ENCODE measurements around the gene TMCC3. TPM values are rescaled to one million over a fixed set of nuclear protein-coding genes. Genes with fewer than 3 reads are reported as not detected.

TMCC3 gene
- polyA plus RNA-seq, 1 donor (not counting 4 experiments of a cell fraction or from before 2014, with no cell fraction given): 18.9 TPM

DNA sequence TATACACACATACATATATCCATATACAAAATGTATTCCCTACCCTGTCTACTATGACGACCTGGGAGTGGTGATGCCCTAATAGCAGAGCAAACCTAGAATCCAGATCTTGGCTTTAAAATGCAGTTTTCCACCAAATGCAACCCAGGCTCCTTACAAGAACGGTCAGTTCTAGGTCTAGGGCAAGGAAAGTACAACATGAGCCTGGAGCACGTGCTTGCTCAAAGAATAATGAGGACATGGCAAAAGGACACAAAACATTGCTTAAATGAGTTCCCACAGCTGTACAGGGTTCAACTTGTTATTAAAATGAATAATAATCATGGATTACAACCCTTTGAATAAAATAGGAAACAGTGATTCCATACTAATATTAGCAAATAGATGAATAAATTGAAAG is 94.7 kb downstream of the TMCC3 start:
- H3K9ac ChIP-seq (ENCODE audit: control insufficient read depth, extremely low read depth, insufficient read depth, low read length): no peak overlapping the region
- no peaks in the 10 kb centered on the region for H3K27me3 ChIP-seq (ENCODE audit: control insufficient read depth, extremely low read depth, insufficient read depth, low read length)
- H3K79me2 ChIP-seq (ENCODE audit: control insufficient read depth, insufficient read depth, low read length): no peaks in the 10 kb centered on the region
- no peaks in the 10 kb centered on the region for H4K20me1 ChIP-seq (ENCODE audit: control insufficient read depth, extremely low read depth, insufficient read depth, low read length)
- H3K4me1 ChIP-seq (ENCODE audit: control insufficient read depth, extremely low read depth, insufficient read depth, low read length): peaks cover 29% of the 10 kb centered on the region
- H3K4me2 ChIP-seq (ENCODE audit: control insufficient read depth, extremely low read depth, insufficient read depth, low read depth, low read length): no peak overlapping the region
- TF ChIP-seq, protein P1, sequence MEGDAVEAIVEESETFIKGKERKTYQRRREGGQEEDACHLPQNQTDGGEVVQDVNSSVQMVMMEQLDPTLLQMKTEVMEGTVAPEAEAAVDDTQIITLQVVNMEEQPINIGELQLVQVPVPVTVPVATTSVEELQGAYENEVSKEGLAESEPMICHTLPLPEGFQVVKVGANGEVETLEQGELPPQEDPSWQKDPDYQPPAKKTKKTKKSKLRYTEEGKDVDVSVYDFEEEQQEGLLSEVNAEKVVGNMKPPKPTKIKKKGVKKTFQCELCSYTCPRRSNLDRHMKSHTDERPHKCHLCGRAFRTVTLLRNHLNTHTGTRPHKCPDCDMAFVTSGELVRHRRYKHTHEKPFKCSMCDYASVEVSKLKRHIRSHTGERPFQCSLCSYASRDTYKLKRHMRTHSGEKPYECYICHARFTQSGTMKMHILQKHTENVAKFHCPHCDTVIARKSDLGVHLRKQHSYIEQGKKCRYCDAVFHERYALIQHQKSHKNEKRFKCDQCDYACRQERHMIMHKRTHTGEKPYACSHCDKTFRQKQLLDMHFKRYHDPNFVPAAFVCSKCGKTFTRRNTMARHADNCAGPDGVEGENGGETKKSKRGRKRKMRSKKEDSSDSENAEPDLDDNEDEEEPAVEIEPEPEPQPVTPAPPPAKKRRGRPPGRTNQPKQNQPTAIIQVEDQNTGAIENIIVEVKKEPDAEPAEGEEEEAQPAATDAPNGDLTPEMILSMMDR (optimal IDR thresholded peaks at IDR 0.05 in 1 of 3, IDR thresholded peaks at IDR 0.05 in 1 of 3, conservative IDR thresholded peaks at IDR 0.05 in 1 of 3; ENCODE audit: extremely low read depth in 1 of 3, insufficient read depth in 2 of 3, low read length in 3 of 3): no peak
- no peak for TF ChIP-seq EZH2 (IDR thresholded peaks at IDR 0.05; ENCODE audit: low read length)
- dilution Hi-C loops (cut with MboI; ENCODE audit: extremely low pct_ligation_motif_present, low sequenced_read_pairs): no loop called here
- DNase-seq (ENCODE audit: low read depth, low spot score) (no peak), FAIRE-seq (no peak)
- H3K4me3 ChIP-seq (ENCODE audit: control insufficient read depth in 2 of 3, extremely low read depth in 1 of 3, insufficient read depth in 2 of 3, low read depth in 1 of 3, low read length in 3 of 3): no peak overlapping the region
- no peaks in the 10 kb centered on the region for H3K9me3 ChIP-seq (ENCODE audit: control insufficient read depth, low read depth, low read length)
- no peaks in the 10 kb centered on the region for H3K36me3 ChIP-seq (ENCODE audit: control insufficient read depth in 2 of 2, extremely low read depth in 1 of 2, insufficient read depth in 2 of 2, low read length in 2 of 2)
- H2AFZ ChIP-seq (ENCODE audit: control insufficient read depth, low read length): no peak overlapping the region
- H3K27ac ChIP-seq (ENCODE audit: control insufficient read depth, insufficient read depth, low read length): no peak overlapping the region
- no peaks in the 10 kb centered on the region for H3K9me1 ChIP-seq (ENCODE audit: control insufficient read depth, extremely low read depth, insufficient read depth, low read length)

DNA sequence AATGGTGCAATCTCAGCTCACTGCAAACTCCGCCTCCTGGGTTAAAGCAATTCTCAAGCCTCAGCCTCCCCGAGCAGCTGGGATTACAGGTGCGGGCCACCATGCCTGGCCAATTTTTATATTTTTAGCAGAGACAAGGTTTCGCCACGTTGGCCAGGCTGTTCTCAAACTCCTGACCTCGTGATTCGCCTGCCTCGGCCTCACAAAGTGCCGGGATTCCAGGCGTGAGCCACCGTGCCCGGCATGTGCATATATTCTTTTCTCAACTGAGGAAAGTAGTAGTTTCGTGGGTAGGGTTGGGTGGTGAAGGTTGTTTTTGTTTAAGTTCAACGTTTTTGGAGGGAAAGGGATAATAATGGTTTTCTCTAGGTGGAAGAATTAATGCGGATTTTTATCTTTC is 96.5 kb downstream of the TMCC3 start:
- no peaks in the 10 kb centered on the region for H3K9me3 ChIP-seq (ENCODE audit: control insufficient read depth, low read depth, low read length)
- H3K36me3 ChIP-seq (ENCODE audit: control insufficient read depth in 2 of 2, extremely low read depth in 1 of 2, insufficient read depth in 2 of 2, low read length in 2 of 2): no peaks in the 10 kb centered on the region
- FAIRE-seq: no peak
- H3K9ac ChIP-seq (ENCODE audit: control insufficient read depth, extremely low read depth, insufficient read depth, low read length): no peak overlapping the region
- no peak for TF ChIP-seq EZH2 (IDR thresholded peaks at IDR 0.05; ENCODE audit: low read length)
- H3K79me2 ChIP-seq (ENCODE audit: control insufficient read depth, insufficient read depth, low read length): no peaks in the 10 kb centered on the region
- H3K4me3 ChIP-seq (ENCODE audit: control insufficient read depth in 2 of 3, extremely low read depth in 1 of 3, insufficient read depth in 2 of 3, low read depth in 1 of 3, low read length in 3 of 3): no peak overlapping the region
- no peak overlapping the region for H3K4me2 ChIP-seq (ENCODE audit: control insufficient read depth, extremely low read depth, insufficient read depth, low read depth, low read length)
- H3K4me1 ChIP-seq (ENCODE audit: control insufficient read depth, extremely low read depth, insufficient read depth, low read length): peaks cover 22% of the 10 kb centered on the region
- H4K20me1 ChIP-seq (ENCODE audit: control insufficient read depth, extremely low read depth, insufficient read depth, low read length): no peaks in the 10 kb centered on the region
- H3K27ac ChIP-seq (ENCODE audit: control insufficient read depth, insufficient read depth, low read length): no peak overlapping the region
- no peaks in the 10 kb centered on the region for H3K9me1 ChIP-seq (ENCODE audit: control insufficient read depth, extremely low read depth, insufficient read depth, low read length)
- no peak for DNase-seq (ENCODE audit: low read depth, low spot score)
- no peaks in the 10 kb centered on the region for H3K27me3 ChIP-seq (ENCODE audit: control insufficient read depth, extremely low read depth, insufficient read depth, low read length)
- dilution Hi-C loops (cut with MboI; ENCODE audit: extremely low pct_ligation_motif_present, low sequenced_read_pairs): no loop called here
- H2AFZ ChIP-seq (ENCODE audit: control insufficient read depth, low read length): no peak overlapping the region

DNA sequence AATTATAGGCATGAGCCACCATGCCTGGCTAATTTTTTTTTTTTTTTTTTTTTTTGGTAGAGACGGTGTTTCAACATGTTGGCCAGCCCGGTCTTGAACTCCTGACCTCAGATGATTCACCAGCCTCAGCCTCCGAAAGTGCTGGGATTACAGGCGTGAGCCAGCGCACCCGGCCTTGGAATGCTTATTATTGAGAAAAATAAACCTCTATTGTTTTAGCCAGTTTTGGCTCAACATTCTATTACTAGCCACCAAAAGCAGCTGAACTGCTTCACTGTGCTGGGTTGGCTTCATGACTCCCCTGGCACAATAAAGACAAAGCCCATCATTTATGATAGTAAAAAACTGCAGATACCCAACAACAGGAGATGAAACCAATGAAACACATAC is 97.2 kb downstream of the TMCC3 start:
- H2AFZ ChIP-seq (ENCODE audit: control insufficient read depth, low read length): no peak overlapping the region
- no peaks in the 10 kb centered on the region for H3K79me2 ChIP-seq (ENCODE audit: control insufficient read depth, insufficient read depth, low read length)
- dilution Hi-C loops (cut with MboI; ENCODE audit: extremely low pct_ligation_motif_present, low sequenced_read_pairs): no loop called here
- no peaks in the 10 kb centered on the region for H3K36me3 ChIP-seq (ENCODE audit: control insufficient read depth in 2 of 2, extremely low read depth in 1 of 2, insufficient read depth in 2 of 2, low read length in 2 of 2)
- H3K27ac ChIP-seq (ENCODE audit: control insufficient read depth, insufficient read depth, low read length): peak overlapping the region; percentile 79
- DNase-seq (ENCODE audit: low read depth, low spot score): peak; percentile 42
- FAIRE-seq: no peak
- no peaks in the 10 kb centered on the region for H4K20me1 ChIP-seq (ENCODE audit: control insufficient read depth, extremely low read depth, insufficient read depth, low read length)
- peak overlapping the region; percentile 53 for H3K9ac ChIP-seq (ENCODE audit: control insufficient read depth, extremely low read depth, insufficient read depth, low read length)
- peaks cover 22% of the 10 kb centered on the region for H3K4me1 ChIP-seq (ENCODE audit: control insufficient read depth, extremely low read depth, insufficient read depth, low read length)
- peak overlapping the region; percentile 52 for H3K4me2 ChIP-seq (ENCODE audit: control insufficient read depth, extremely low read depth, insufficient read depth, low read depth, low read length)
- H3K27me3 ChIP-seq (ENCODE audit: control insufficient read depth, extremely low read depth, insufficient read depth, low read length): no peaks in the 10 kb centered on the region
- no peaks in the 10 kb centered on the region for H3K9me1 ChIP-seq (ENCODE audit: control insufficient read depth, extremely low read depth, insufficient read depth, low read length)
- TF ChIP-seq EZH2 (IDR thresholded peaks at IDR 0.05; ENCODE audit: low read length): no peak
- TF ChIP-seq, protein P1 (optimal IDR thresholded peaks at IDR 0.05 in 1 of 3, IDR thresholded peaks at IDR 0.05 in 1 of 3, conservative IDR thresholded peaks at IDR 0.05 in 1 of 3; ENCODE audit: extremely low read depth in 1 of 3, insufficient read depth in 2 of 3, low read length in 3 of 3): no peak
- no peaks in the 10 kb centered on the region for H3K9me3 ChIP-seq (ENCODE audit: control insufficient read depth, low read depth, low read length)
- no peak overlapping the region for H3K4me3 ChIP-seq (ENCODE audit: control insufficient read depth in 2 of 3, extremely low read depth in 1 of 3, insufficient read depth in 2 of 3, low read depth in 1 of 3, low read length in 3 of 3)

Data from keratinocyte (primary cell).